NCI-H1105 (cell line): Measurements from ENCODE around the gene FLAD1.
"Not testable (repeated sequence)": the region's sequence is repeated elsewhere in the genome, so short reads cannot be mapped to it uniquely, and the experiment has no call there.

Experiments
- DNase-seq: peaks from one replicate; lab custom pipeline; 2025; lab: John Stamatoyannopoulos, UW

The FLAD1 gene

GRCh38 chr1:154990276-154990675, 7.1 kb downstream of the FLAD1 start:
- DNase-seq = no peak

- DNase-seq = peak; percentile 36
Observed at GRCh38 chr1:154992721-154993571, 9.8 kb downstream of the FLAD1 start.

GRCh38 chr1:154993572-154994268, 10.6 kb downstream of the FLAD1 start, which contains the start of gene LENEP:
TSS of gene LENEP (plus strand) at chr1:154993586. CDS start at chr1:154993608, 22 bp downstream.
- no peak for DNase-seq

- no peak for DNase-seq
Observed at GRCh38 chr1:154994269-154994587, 11.1 kb downstream of the FLAD1 start.

- no peak for DNase-seq
Observed at GRCh38 chr1:154994591-154994990, 11.4 kb downstream of the FLAD1 start.

GRCh38 chr1:154995301-154995983, 12.3 kb downstream of the FLAD1 start:
- not testable (repeated sequence) for DNase-seq

- DNase-seq = no peak
Observed at GRCh38 chr1:154996966-154997701, 14.0 kb downstream of the FLAD1 start.

GRCh38 chr1:154998201-154998780, 15.1 kb downstream of the FLAD1 start:
- no peak for DNase-seq

GRCh38 chr1:154998818-154999570, 15.8 kb downstream of the FLAD1 start:
- peak; percentile 27 for DNase-seq

GRCh38 chr1:154999571-155000410, 16.6 kb downstream of the FLAD1 start:
- DNase-seq = no peak

GRCh38 chr1:155000411-155000725, 17.2 kb downstream of the FLAD1 start:
- DNase-seq = no peak

GRCh38 chr1:155000726-155001424, 17.7 kb downstream of the FLAD1 start:
- DNase-seq = peak; percentile 79

GRCh38 chr1:155001425-155001674, 18.2 kb downstream of the FLAD1 start:
- no peak for DNase-seq

- DNase-seq = peak; percentile 99
Observed at GRCh38 chr1:155001675-155002463, 18.7 kb downstream of the FLAD1 start.

- DNase-seq = peak; percentile 54
Observed at GRCh38 chr1:155002464-155003226, 19.5 kb downstream of the FLAD1 start, which contains the start of gene ZBTB7B. TSS of gene ZBTB7B (plus strand) at chr1:155002802. CDS start at chr1:155014661, 11,859 bp downstream.

- peak; percentile 32 for DNase-seq
Observed at GRCh38 chr1:155003227-155003765, 20.2 kb downstream of the FLAD1 start.

GRCh38 chr1:155003766-155004351, 20.7 kb downstream of the FLAD1 start:
- DNase-seq = no peak
